SH-SY5Y (cell line): Measurements from ENCODE around the gene HOXD9.

Experiments used
- GATA2 ChIP-seq: IDR thresholded peaks from 2 replicates; pipeline ENCODE4 v1.6.1; 2011; ENCODE audit warnings: mild to moderate bottlenecking, low read depth, low read length
- GATA3 ChIP-seq: IDR thresholded peaks from 2 replicates; pipeline ENCODE4 v1.6.1; 2011; ENCODE audit warnings: low read depth, mild to moderate bottlenecking, low read length, moderate library complexity

DNA sequence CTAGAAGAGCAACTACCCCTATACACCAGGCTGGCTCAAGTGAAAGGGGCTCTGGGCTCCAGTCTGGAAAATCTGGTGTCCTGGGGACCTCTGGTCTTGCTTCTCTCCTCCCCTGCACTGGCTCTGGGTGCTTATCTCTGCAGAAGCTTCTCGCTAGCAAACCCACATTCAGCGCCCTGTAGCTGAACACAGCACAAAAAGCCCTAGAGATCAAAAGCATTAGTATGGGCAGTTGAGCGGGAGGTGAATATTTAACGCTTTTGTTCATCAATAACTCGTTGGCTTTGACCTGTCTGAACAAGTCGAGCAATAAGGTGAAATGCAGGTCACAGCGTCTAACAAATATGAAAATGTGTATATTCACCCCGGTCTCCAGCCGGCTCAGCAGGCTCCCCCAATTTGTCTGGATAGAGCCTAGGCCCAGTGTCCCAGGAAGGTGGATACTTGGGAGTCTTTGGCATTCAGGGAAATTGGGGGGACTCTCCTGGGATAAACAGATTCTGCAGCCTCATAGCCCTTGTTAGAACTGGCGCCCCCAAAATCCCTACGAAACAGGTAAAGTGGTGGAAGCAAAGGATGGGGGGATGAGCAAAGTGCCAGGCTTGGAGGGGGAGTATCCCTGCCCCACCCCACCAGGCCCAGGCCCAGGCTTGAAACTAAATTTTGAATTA is 26.4 kb downstream of the HOXD9 start:
- TF ChIP-seq GATA2: no peak
- TF ChIP-seq GATA3: no peak
